NCI-H187 (cell line): Measurements from ENCODE around the gene XXYLT1.

Experiments
- DNase-seq, 2 experiments: peaks; one replicate each; lab custom pipeline; 2025; lab: John Stamatoyannopoulos, UW

Gene XXYLT1

GRCh38 chr3:195168009-195168762 is 102.8 kb downstream of the XXYLT1 start:
- no peak for DNase-seq

- no peak for DNase-seq
These were observed 105.2 kb downstream of the XXYLT1 start for GRCh38 chr3:195165790-195166189.

- DNase-seq, result no peak
These were observed 105.7 kb downstream of the XXYLT1 start for GRCh38 chr3:195165265-195165609.

GRCh38 chr3:195164573-195165264 is 106.2 kb downstream of the XXYLT1 start:
- DNase-seq, result no peak

- DNase-seq, result no peak
These were observed 107.0 kb downstream of the XXYLT1 start for GRCh38 chr3:195163719-195164572.

GRCh38 chr3:195162816-195163215 is 108.1 kb downstream of the XXYLT1 start:
- no peak for DNase-seq

GRCh38 chr3:195162033-195162669 is 108.8 kb downstream of the XXYLT1 start:
- no peak for DNase-seq

- DNase-seq, result no peak
These were observed 110.0 kb downstream of the XXYLT1 start for GRCh38 chr3:195160908-195161434.

GRCh38 chr3:195160257-195160898 is 110.6 kb downstream of the XXYLT1 start:
- DNase-seq, result no peak

GRCh38 chr3:195159814-195160165 is 111.2 kb downstream of the XXYLT1 start:
- DNase-seq, result no peak

- no peak for DNase-seq
These were observed 111.7 kb downstream of the XXYLT1 start for GRCh38 chr3:195159117-195159813.

GRCh38 chr3:195156286-195156890 is 114.6 kb downstream of the XXYLT1 start:
- DNase-seq, result no peak

GRCh38 chr3:195155570-195156241 is 115.3 kb downstream of the XXYLT1 start:
- DNase-seq, result no peak

- no peak for DNase-seq
These were observed 116.0 kb downstream of the XXYLT1 start for GRCh38 chr3:195154793-195155535.

- no peak for DNase-seq
These were observed 116.7 kb downstream of the XXYLT1 start for GRCh38 chr3:195154111-195154791.

- no peak for DNase-seq
These were observed 117.3 kb downstream of the XXYLT1 start for GRCh38 chr3:195153653-195154052.

GRCh38 chr3:195153130-195153529 is 117.8 kb downstream of the XXYLT1 start:
- no peak for DNase-seq

GRCh38 chr3:195151866-195152541 is 119.0 kb downstream of the XXYLT1 start:
- DNase-seq, result no peak
